A673 (cell line): Measurements from ENCODE around the gene EPB41L4A. TPM values are rescaled to one million over a fixed set of nuclear protein-coding genes. Genes with fewer than 3 reads are reported as not detected.

ENCODE experiments used
- BruUV-seq: library from RNA; stranded (reverse); fragments of 400-500 nt; replicated peaks from 2 replicates; lab custom pipeline; 2021; lab: Mats Ljungman, UMichigan
- CTCF ChIA-PET: fragments of 300-600 bp; sonication (Branson Sonifier 250); formaldehyde crosslinking; loops from one replicate; lab custom pipeline; 2022; ENCODE audit warnings: antibody characterized with exemption; lab: Charles Lee
- POLR2A ChIA-PET: fragments of 300-600 bp; sonication (Branson Sonifier 250); formaldehyde crosslinking; loops from one replicate; lab custom pipeline; 2022; ENCODE audit warnings: antibody characterized with exemption; ENCODE audit not compliant: low non-redundant PET; lab: Charles Lee
- DNase-seq: peaks from one replicate; pipeline ENCODE4 v3.0.0-alpha.2; 2015; ENCODE audit warnings: low spot score
- H3K27ac ChIP-seq: fragments of 200-600 bp; sonication (generic); 2 replicates; pipeline ENCODE4 v1.5.1; 2016; ENCODE audit warnings: mixed run types, low read depth, mild to moderate bottlenecking, mixed read lengths, antibody characterized with exemption, low read length; ENCODE audit not compliant: poor library complexity, severe bottlenecking
- H3K27me3 ChIP-seq: fragments of 200-600 bp; sonication (generic); replicated peaks from 2 replicates; pipeline ENCODE4 v1.6.1; 2017; ENCODE audit warnings: mixed run types, low read depth, mild to moderate bottlenecking, mixed read lengths, antibody characterized with exemption, low read length; ENCODE audit not compliant: insufficient read depth, poor library complexity
- H3K36me3 ChIP-seq: fragments of 200-600 bp; sonication (generic); 2 replicates; pipeline ENCODE4 v1.6.1; 2016; ENCODE audit warnings: mixed run types, mild to moderate bottlenecking, mixed read lengths, antibody characterized with exemption, low read length; ENCODE audit not compliant: insufficient read depth, poor library complexity, severe bottlenecking
- H3K4me1 ChIP-seq: fragments of 200-600 bp; sonication (generic); 2 replicates; pipeline ENCODE4 v1.6.1; 2017; ENCODE audit warnings: mixed run types, mild to moderate bottlenecking, mixed read lengths, antibody characterized with exemption, low read length; ENCODE audit not compliant: insufficient read depth, poor library complexity, severe bottlenecking
- H3K4me3 ChIP-seq: fragments of 200-600 bp; sonication (generic); 2 replicates; pipeline ENCODE4 v1.5.1; 2016; ENCODE audit warnings: low read depth, mixed run types, mild to moderate bottlenecking, mixed read lengths, low read length; ENCODE audit not compliant: poor library complexity, severe bottlenecking
- H3K9me3 ChIP-seq: fragments of 200-600 bp; sonication (generic); 2 replicates; pipeline ENCODE4 v1.6.1; 2016; ENCODE audit warnings: mixed run types, low read depth, mild to moderate bottlenecking, mixed read lengths, antibody characterized with exemption, low read length; ENCODE audit not compliant: poor library complexity, severe bottlenecking
- CTCF ChIP-seq: fragments of 300-800, 200-600 bp; sonication (generic); conservative IDR thresholded peaks from 2 replicates; pipeline ENCODE4 v1.5.1; 2017; ENCODE audit warnings: low read depth, mild to moderate bottlenecking, antibody characterized with exemption, low read length, moderate library complexity, mixed read lengths
- EZH2 ChIP-seq: fragments of 200-600 bp; sonication (generic); IDR thresholded peaks from 2 replicates; pipeline ENCODE4 v1.6.1; 2017; ENCODE audit warnings: borderline replicate concordance, low read depth, mild to moderate bottlenecking, mixed read lengths, antibody characterized with exemption, low read length; ENCODE audit not compliant: poor library complexity, severe bottlenecking
- intact Hi-C: fragments of 100-400 bp; cut with micrococcal nuclease; formaldehyde crosslinking; loops from one replicate; pipeline ENCODE4 v1.10.0; 2022; ENCODE audit not compliant: unreplicated experiment
- total RNA-seq: library from RNA; stranded (reverse); gene quantifications from 2 replicates; pipeline ENCODE4 v1.2.3, GENCODE V29; 2021

Gene EPB41L4A
- total RNA-seq, 1 experiment from 2014 or later = not detected

GRCh38 chr5:112250551-112250950, 168.5 kb downstream of the EPB41L4A start:
- no peak overlapping the region for H3K27ac ChIP-seq
- H3K27me3 ChIP-seq = peaks cover 7% of the 10 kb centered on the region
- H3K9me3 ChIP-seq = no peaks in the 10 kb centered on the region
- H3K4me1 ChIP-seq = no peaks in the 10 kb centered on the region
- ChIA-PET CTCF (no interaction called here), POLR2A (no interaction called here)
- no peak for DNase-seq
- BruUV-seq = no TSS peak
- H3K4me3 ChIP-seq = no peak overlapping the region
- H3K36me3 ChIP-seq = no peaks in the 10 kb centered on the region
- TF ChIP-seq EZH2 (no peak), CTCF (no peak)
- intact Hi-C loops = no loop called here

GRCh38 chr5:112248623-112249022, 170.5 kb downstream of the EPB41L4A start:
- POLR2A ChIA-PET = no interaction called here

GRCh38 chr5:112247960-112248359, 171.1 kb downstream of the EPB41L4A start:
- intact Hi-C loops = no loop called here
- DNase-seq = no peak
- no peak overlapping the region for H3K27ac ChIP-seq
- ChIA-PET CTCF (no interaction called here), POLR2A (no interaction called here)
- BruUV-seq = no TSS peak
- H3K4me1 ChIP-seq = no peaks in the 10 kb centered on the region
- H3K27me3 ChIP-seq = peaks cover 7% of the 10 kb centered on the region
- no peak overlapping the region for H3K4me3 ChIP-seq
- no peaks in the 10 kb centered on the region for H3K36me3 ChIP-seq
- no peaks in the 10 kb centered on the region for H3K9me3 ChIP-seq
- TF ChIP-seq EZH2 (no peak), CTCF (no peak)

More at GRCh38 chr5:112248623-112249022, 170.5 kb downstream of the EPB41L4A start:
- Histone ChIP-seq H3K4me3 (no peak overlapping the region), H3K36me3 (no peaks in the 10 kb centered on the region), H3K4me1 (no peaks in the 10 kb centered on the region), H3K27ac (no peak overlapping the region), H3K9me3 (no peaks in the 10 kb centered on the region), H3K27me3 (peaks cover 7% of the 10 kb centered on the region)
- BruUV-seq = no TSS peak
- no peak for DNase-seq
- CTCF ChIA-PET = no interaction called here
- TF ChIP-seq CTCF = no peak
- no peak for TF ChIP-seq EZH2
- intact Hi-C loops = no loop called here
